ENCODE results near the gene MYH10.

The MYH10 gene

GRCh38 chr17:8647956-8648355, 17.4 kb upstream of the MYH10 start:
- Histone ChIP-seq H3K4me3 (ENCODE audit: low read depth in 1 of 2, low read length in 1 of 2) (no peak overlapping the region), H3K4me1 (ENCODE audit: control insufficient read depth in 1 of 2, insufficient read depth in 1 of 2, low read depth in 1 of 2, low read length in 1 of 2) (no peaks in the 10 kb centered on the region), H3K9me3 (no peaks in the 10 kb centered on the region), H3K27me3 (peaks cover 43% of the 10 kb centered on the region), H3K36me3 (no peaks in the 10 kb centered on the region), H3K27ac (no peak overlapping the region)
- TF ChIP-seq CTCF (IDR thresholded peaks at IDR 0.05): no peak

GRCh38 chr17:8647202-8647601, 16.7 kb upstream of the MYH10 start:
- no peak overlapping the region for H3K27ac ChIP-seq
- peaks cover 39% of the 10 kb centered on the region for H3K27me3 ChIP-seq
- no peaks in the 10 kb centered on the region for H3K4me1 ChIP-seq (ENCODE audit: control insufficient read depth in 1 of 2, insufficient read depth in 1 of 2, low read depth in 1 of 2, low read length in 1 of 2)
- H3K9me3 ChIP-seq: no peaks in the 10 kb centered on the region
- TF ChIP-seq CTCF (IDR thresholded peaks at IDR 0.05): no peak
- no peaks in the 10 kb centered on the region for H3K36me3 ChIP-seq
- no peak overlapping the region for H3K4me3 ChIP-seq (ENCODE audit: low read depth in 1 of 2, low read length in 1 of 2)

- Histone ChIP-seq H3K27me3 (peaks cover 58% of the 10 kb centered on the region), H3K4me3 (ENCODE audit: low read depth in 1 of 2, low read length in 1 of 2) (no peak overlapping the region), H3K27ac (no peak overlapping the region), H3K36me3 (no peaks in the 10 kb centered on the region), H3K9me3 (no peaks in the 10 kb centered on the region), H3K4me1 (ENCODE audit: control insufficient read depth in 1 of 2, insufficient read depth in 1 of 2, low read depth in 1 of 2, low read length in 1 of 2) (no peaks in the 10 kb centered on the region)
- TF ChIP-seq CTCF (IDR thresholded peaks at IDR 0.05): no peak
These were observed 14.0 kb upstream of the MYH10 start for GRCh38 chr17:8644507-8644902.

GRCh38 chr17:8643855-8644506, 13.5 kb upstream of the MYH10 start:
- no peaks in the 10 kb centered on the region for H3K36me3 ChIP-seq
- peaks cover 62% of the 10 kb centered on the region for H3K27me3 ChIP-seq
- no peak overlapping the region for H3K27ac ChIP-seq
- no peaks in the 10 kb centered on the region for H3K4me1 ChIP-seq (ENCODE audit: control insufficient read depth in 1 of 2, insufficient read depth in 1 of 2, low read depth in 1 of 2, low read length in 1 of 2)
- TF ChIP-seq CTCF (IDR thresholded peaks at IDR 0.05): no peak
- H3K4me3 ChIP-seq (ENCODE audit: low read depth in 1 of 2, low read length in 1 of 2): no peak overlapping the region
- H3K9me3 ChIP-seq: no peaks in the 10 kb centered on the region

- Histone ChIP-seq H3K4me3 (ENCODE audit: low read depth in 1 of 2, low read length in 1 of 2) (no peak overlapping the region), H3K27ac (no peak overlapping the region), H3K36me3 (no peaks in the 10 kb centered on the region), H3K27me3 (peaks cover 84% of the 10 kb centered on the region), H3K4me1 (ENCODE audit: control insufficient read depth in 1 of 2, insufficient read depth in 1 of 2, low read depth in 1 of 2, low read length in 1 of 2) (no peaks in the 10 kb centered on the region), H3K9me3 (no peaks in the 10 kb centered on the region)
- TF ChIP-seq CTCF (IDR thresholded peaks at IDR 0.05): no peak
These were observed 9.2 kb upstream of the MYH10 start for GRCh38 chr17:8639709-8640108.

Data from neutrophil (primary cell).